OCI-LY3 (cell line): Measurements from ENCODE around the gene NTNG1.

Experiments used
- H2AFZ ChIP-seq: fragments of 200-600, 300-600 bp; shearing (Covaris generic); 2 replicates; pipeline ENCODE4 v1.6.0; 2014; ENCODE audit warnings: antibody characterized with exemption, low read depth, low read length
- H3K27ac ChIP-seq: fragments of 200-600, 300-600 bp; sonication (generic); 2 replicates; pipeline ENCODE4 v1.5.1; 2014; ENCODE audit warnings: mild to moderate bottlenecking, low read length, moderate library complexity, mixed read lengths
- H3K27me3 ChIP-seq: fragments of 200-600, 300-600 bp; sonication (generic); 2 replicates; pipeline ENCODE4 v1.6.1; 2014; ENCODE audit warnings: low read depth, low read length, mixed read lengths
- H3K36me3 ChIP-seq: fragments of 200-600, 300-600 bp; sonication (generic); replicated peaks from 2 replicates; pipeline ENCODE3; 2014; ENCODE audit warnings: low read depth, low read length, mixed read lengths
- H3K4me1 ChIP-seq: fragments of 300-600, 200-600 bp; sonication (generic); 2 replicates; pipeline ENCODE4 v1.6.1; 2014; ENCODE audit warnings: low read length, mixed read lengths
- H3K4me2 ChIP-seq: fragments of 200-600, 300-600 bp; sonication (generic); 2 replicates; pipeline ENCODE4 v1.6.1; 2014; ENCODE audit warnings: low read length, mixed read lengths
- H3K4me3 ChIP-seq: fragments of 300-600, 200-600 bp; sonication (generic); 2 replicates; pipeline ENCODE4 v1.5.1; 2014; ENCODE audit warnings: antibody characterized with exemption, mild to moderate bottlenecking, low read length, moderate library complexity
- H3K79me2 ChIP-seq: fragments of 300-600, 200-600 bp; shearing (Covaris generic); 2 replicates; pipeline ENCODE4 v1.6.1; 2014; ENCODE audit warnings: mild to moderate bottlenecking, low read length, mixed read lengths
- H3K9ac ChIP-seq: fragments of 300-600, 200-600 bp; shearing (Covaris generic); 2 replicates; pipeline ENCODE4 v1.6.0; 2014; ENCODE audit warnings: mild to moderate bottlenecking, low read length, moderate library complexity
- H3K9me3 ChIP-seq: fragments of 200-600, 300-600 bp; shearing (Covaris generic); 2 replicates; pipeline ENCODE4 v1.6.1; 2014; ENCODE audit warnings: low read length, mixed read lengths; ENCODE audit not compliant: insufficient read depth
- H4K20me1 ChIP-seq: fragments of 200-600, 300-600 bp; sonication (generic); 2 replicates; pipeline ENCODE4 v1.6.1; 2016; ENCODE audit warnings: low read length, mixed read lengths; ENCODE audit not compliant: insufficient read depth
- EZH2phosphoT487 ChIP-seq: fragments of 200-600 bp; shearing (Covaris generic); IDR thresholded peaks from 2 replicates; pipeline ENCODE4 v1.6.1; 2018; ENCODE audit warnings: antibody characterized with exemption, mixed run types, low read depth
- TF ChIP-seq, protein P1 (sequence below): fragments of 200-600, 300-600 bp; sonication (generic); IDR thresholded peaks from 2 replicates; pipeline ENCODE4 v1.5.1; 2014; ENCODE audit warnings: antibody characterized with exemption, low read length, low read depth

Gene NTNG1

DNA sequence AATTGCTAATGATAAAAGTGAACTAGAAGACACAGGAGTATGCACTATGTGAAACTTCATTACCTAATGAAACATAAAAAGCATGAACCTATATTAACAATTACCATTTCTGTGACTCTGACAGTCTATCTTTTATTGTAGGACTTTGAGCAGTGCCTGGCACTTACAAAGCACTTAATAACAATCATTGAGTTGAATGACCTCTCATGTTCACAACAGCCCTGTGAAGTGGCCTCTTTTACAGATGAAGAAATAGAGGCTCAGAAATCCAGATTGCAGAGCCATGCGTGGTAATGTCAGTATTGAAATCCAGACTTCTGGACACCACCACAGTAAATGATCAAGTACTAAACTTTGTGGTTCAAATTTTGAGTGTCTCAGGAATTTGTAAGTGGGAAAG lies 326.4 kb downstream of the NTNG1 start:
- Histone ChIP-seq H3K27ac (no peak overlapping the region), H4K20me1 (no peaks in the 10 kb centered on the region), H3K4me2 (no peak overlapping the region), H3K36me3 (no peaks in the 10 kb centered on the region), H3K4me1 (peaks cover 8% of the 10 kb centered on the region; the same call in 1 of the 2 replicates), H3K79me2 (no peaks in the 10 kb centered on the region), H3K9me3 (no peaks in the 10 kb centered on the region), H3K9ac (no peak overlapping the region), H3K27me3 (no peaks in the 10 kb centered on the region), H2AFZ (no peak overlapping the region), H3K4me3 (no peak overlapping the region)
- TF ChIP-seq EZH2phosphoT487: no peak
- TF ChIP-seq, protein P1, sequence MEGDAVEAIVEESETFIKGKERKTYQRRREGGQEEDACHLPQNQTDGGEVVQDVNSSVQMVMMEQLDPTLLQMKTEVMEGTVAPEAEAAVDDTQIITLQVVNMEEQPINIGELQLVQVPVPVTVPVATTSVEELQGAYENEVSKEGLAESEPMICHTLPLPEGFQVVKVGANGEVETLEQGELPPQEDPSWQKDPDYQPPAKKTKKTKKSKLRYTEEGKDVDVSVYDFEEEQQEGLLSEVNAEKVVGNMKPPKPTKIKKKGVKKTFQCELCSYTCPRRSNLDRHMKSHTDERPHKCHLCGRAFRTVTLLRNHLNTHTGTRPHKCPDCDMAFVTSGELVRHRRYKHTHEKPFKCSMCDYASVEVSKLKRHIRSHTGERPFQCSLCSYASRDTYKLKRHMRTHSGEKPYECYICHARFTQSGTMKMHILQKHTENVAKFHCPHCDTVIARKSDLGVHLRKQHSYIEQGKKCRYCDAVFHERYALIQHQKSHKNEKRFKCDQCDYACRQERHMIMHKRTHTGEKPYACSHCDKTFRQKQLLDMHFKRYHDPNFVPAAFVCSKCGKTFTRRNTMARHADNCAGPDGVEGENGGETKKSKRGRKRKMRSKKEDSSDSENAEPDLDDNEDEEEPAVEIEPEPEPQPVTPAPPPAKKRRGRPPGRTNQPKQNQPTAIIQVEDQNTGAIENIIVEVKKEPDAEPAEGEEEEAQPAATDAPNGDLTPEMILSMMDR: no peak

DNA sequence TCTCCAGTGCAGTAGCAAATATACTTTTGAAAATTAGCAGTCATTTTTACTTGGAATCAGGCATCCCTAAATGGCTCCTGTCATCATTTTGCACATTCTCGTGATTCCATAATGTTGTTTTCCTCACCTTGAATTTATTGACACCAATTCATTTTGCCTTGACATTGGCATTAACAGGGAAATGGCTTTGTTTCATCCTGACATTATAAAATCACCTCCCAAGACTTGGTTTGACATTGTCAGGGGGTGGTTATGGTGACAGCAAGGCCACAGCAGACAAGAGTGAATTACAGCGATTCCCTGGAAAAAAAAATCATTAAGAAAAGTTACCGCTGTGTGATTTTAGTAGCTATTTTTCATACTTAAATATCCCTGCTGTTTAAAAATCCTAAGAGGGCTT lies 327.0 kb downstream of the NTNG1 start:
- H3K79me2 ChIP-seq: no peaks in the 10 kb centered on the region
- no peaks in the 10 kb centered on the region for H4K20me1 ChIP-seq
- H3K4me2 ChIP-seq: no peak overlapping the region
- H3K9me3 ChIP-seq: no peaks in the 10 kb centered on the region
- H3K36me3 ChIP-seq: no peaks in the 10 kb centered on the region
- no peaks in the 10 kb centered on the region for H3K27me3 ChIP-seq
- no peak overlapping the region for H3K27ac ChIP-seq
- peaks cover 8% of the 10 kb centered on the region; the same call in 1 of the 2 replicates for H3K4me1 ChIP-seq
- TF ChIP-seq EZH2phosphoT487: no peak
- TF ChIP-seq, protein P1: no peak
- no peak overlapping the region for H3K4me3 ChIP-seq
- no peak overlapping the region for H3K9ac ChIP-seq
- H2AFZ ChIP-seq: no peak overlapping the region

DNA sequence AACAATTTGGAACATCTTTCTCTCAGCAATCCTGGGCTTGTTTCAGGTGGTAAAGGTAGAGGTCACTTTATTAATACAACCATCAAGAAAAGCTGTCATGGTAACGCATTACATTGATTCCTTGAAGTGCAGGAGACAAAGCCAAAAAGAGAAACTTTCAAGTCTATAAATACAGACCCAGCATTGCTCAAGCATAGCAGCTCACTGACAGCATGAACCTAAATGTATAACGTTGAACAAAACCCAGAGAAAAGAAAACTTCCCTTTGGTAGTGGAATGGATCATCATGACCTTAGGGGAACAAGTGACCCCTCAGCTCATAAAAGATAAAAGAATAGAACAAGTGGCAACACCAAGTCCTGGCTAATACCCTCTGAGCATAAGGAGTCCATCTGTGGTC lies 332.2 kb downstream of the NTNG1 start:
- Histone ChIP-seq H4K20me1 (no peaks in the 10 kb centered on the region), H2AFZ (no peak overlapping the region), H3K4me2 (no peak overlapping the region), H3K9ac (no peak overlapping the region), H3K79me2 (no peaks in the 10 kb centered on the region), H3K36me3 (no peaks in the 10 kb centered on the region), H3K27me3 (no peaks in the 10 kb centered on the region), H3K4me1 (peaks cover 12% of the 10 kb centered on the region), H3K27ac (no peak overlapping the region), H3K9me3 (no peaks in the 10 kb centered on the region), H3K4me3 (no peak overlapping the region)
- TF ChIP-seq, protein P1: no peak
- TF ChIP-seq EZH2phosphoT487: no peak

DNA sequence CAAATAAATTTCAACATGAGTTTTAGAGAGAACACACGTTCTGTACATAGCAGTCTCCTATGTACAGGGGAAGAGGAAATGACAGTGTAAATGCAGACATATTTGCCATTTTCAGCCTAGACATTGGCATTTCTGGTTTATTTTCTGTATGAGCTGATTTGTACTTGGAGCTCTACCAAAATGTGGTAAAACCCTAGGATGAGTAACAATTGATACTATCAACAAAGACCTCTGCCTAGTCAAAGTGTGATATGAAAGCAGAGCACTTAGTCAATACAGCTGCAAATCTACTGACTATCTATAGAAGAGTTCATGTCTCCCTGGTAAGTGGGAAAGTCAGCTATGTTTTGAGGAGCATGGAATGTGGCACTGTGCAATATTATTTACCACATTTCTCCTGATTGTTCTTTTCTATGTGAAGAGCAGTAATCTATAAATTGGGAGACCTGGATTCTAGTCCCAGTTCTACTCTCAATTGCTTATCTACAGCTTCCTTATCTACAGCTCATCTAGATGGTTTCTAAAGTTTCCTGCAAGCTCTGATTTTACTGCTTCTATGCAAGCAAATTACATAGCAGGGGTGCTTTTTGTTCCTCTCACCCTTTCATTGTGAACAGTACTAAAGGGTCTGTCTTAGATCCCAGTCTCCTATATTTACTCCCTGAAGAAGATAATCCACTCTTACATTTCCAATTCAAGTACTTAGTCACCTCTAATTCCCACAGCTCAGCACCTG lies 334.2 kb downstream of the NTNG1 start:
- Histone ChIP-seq H3K36me3 (no peaks in the 10 kb centered on the region), H3K27me3 (no peaks in the 10 kb centered on the region), H3K9ac (no peak overlapping the region), H3K4me2 (peak overlapping the region; percentile 7; the same call in 1 of the 2 replicates), H3K4me1 (peaks cover 12% of the 10 kb centered on the region), H4K20me1 (no peaks in the 10 kb centered on the region), H2AFZ (no peak overlapping the region), H3K27ac (no peak overlapping the region), H3K9me3 (no peaks in the 10 kb centered on the region), H3K79me2 (no peaks in the 10 kb centered on the region), H3K4me3 (no peak overlapping the region)
- TF ChIP-seq EZH2phosphoT487: no peak
- TF ChIP-seq, protein P1: no peak
